HG02798 (cell line): ENCODE results near the gene ARHGAP15.
A peak's percentile ranks its signal among the peaks of the same experiment; 100 is the strongest.

Experiments used
- ATAC-seq: cut with Tn5 transposase; IDR thresholded peaks from one replicate; pipeline ENCODE4 v1.9.1; 2021; ENCODE audit warnings: mild to moderate bottlenecking; ENCODE audit not compliant: unreplicated experiment, poor library complexity

The ARHGAP15 gene

GRCh38 chr2:143379955-143380354 lies 250.7 kb downstream of the ARHGAP15 start:
- no peak for ATAC-seq

- ATAC-seq = no peak
Measured at GRCh38 chr2:143382573-143382972, 253.4 kb downstream of the ARHGAP15 start.

- ATAC-seq = no peak
Measured at GRCh38 chr2:143383016-143383415, 253.8 kb downstream of the ARHGAP15 start.

GRCh38 chr2:143384111-143384510 lies 254.9 kb downstream of the ARHGAP15 start:
- ATAC-seq = no peak

GRCh38 chr2:143390171-143390570 lies 261.0 kb downstream of the ARHGAP15 start:
- ATAC-seq = no peak

GRCh38 chr2:143392358-143392757 lies 263.1 kb downstream of the ARHGAP15 start:
- no peak for ATAC-seq

GRCh38 chr2:143394062-143394461 lies 264.8 kb downstream of the ARHGAP15 start:
- no peak for ATAC-seq

- peak; percentile 77 for ATAC-seq
Measured at GRCh38 chr2:143397884-143398614, 268.8 kb downstream of the ARHGAP15 start.

- no peak for ATAC-seq
Measured at GRCh38 chr2:143398781-143399180, 269.6 kb downstream of the ARHGAP15 start.

- ATAC-seq = no peak
Measured at GRCh38 chr2:143399631-143400069, 270.4 kb downstream of the ARHGAP15 start.

GRCh38 chr2:143401861-143402260 lies 272.6 kb downstream of the ARHGAP15 start:
- ATAC-seq = no peak

GRCh38 chr2:143402451-143402850 lies 273.2 kb downstream of the ARHGAP15 start:
- ATAC-seq = no peak

GRCh38 chr2:143410082-143410897 lies 281.1 kb downstream of the ARHGAP15 start:
- no peak for ATAC-seq

GRCh38 chr2:143415571-143415970 lies 286.4 kb downstream of the ARHGAP15 start:
- ATAC-seq = no peak

GRCh38 chr2:143417428-143417827 lies 288.2 kb downstream of the ARHGAP15 start:
- ATAC-seq = no peak

- ATAC-seq = no peak
Measured at GRCh38 chr2:143420313-143420712, 291.1 kb downstream of the ARHGAP15 start.

- ATAC-seq = peak; percentile 65
Measured at GRCh38 chr2:143422681-143423080, 293.5 kb downstream of the ARHGAP15 start.

GRCh38 chr2:143425896-143426295 lies 296.7 kb downstream of the ARHGAP15 start:
- no peak for ATAC-seq

GRCh38 chr2:143426296-143426695 lies 297.1 kb downstream of the ARHGAP15 start:
- ATAC-seq = no peak

GRCh38 chr2:143428700-143429099 lies 299.5 kb downstream of the ARHGAP15 start:
- peak; percentile 34 for ATAC-seq

GRCh38 chr2:143429932-143430679 lies 300.9 kb downstream of the ARHGAP15 start:
- no peak for ATAC-seq
